Measurements from ENCODE around the gene SPECC1L.

DNA sequence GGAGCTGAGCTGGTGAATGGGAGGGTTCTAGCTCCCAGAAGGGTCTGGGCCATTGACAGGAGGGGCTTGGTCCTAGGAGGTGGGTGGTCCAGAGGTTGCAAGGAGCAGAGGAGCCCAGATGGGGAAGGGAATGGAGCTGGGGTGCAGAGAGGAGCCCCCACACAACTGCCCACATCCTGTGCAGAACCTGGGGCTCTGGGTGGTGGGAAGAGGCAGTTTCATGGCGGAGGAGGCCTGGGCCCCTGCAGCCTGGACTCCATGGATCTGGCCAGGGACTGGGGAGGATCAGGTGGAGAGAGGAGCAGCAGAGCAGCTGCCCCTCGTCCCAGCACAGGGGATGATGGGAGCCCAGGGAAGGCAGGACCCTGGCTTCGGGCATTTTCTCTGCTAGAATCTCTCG, 155.8 kb downstream of the SPECC1L start:
- TF ChIP-seq, protein P1, sequence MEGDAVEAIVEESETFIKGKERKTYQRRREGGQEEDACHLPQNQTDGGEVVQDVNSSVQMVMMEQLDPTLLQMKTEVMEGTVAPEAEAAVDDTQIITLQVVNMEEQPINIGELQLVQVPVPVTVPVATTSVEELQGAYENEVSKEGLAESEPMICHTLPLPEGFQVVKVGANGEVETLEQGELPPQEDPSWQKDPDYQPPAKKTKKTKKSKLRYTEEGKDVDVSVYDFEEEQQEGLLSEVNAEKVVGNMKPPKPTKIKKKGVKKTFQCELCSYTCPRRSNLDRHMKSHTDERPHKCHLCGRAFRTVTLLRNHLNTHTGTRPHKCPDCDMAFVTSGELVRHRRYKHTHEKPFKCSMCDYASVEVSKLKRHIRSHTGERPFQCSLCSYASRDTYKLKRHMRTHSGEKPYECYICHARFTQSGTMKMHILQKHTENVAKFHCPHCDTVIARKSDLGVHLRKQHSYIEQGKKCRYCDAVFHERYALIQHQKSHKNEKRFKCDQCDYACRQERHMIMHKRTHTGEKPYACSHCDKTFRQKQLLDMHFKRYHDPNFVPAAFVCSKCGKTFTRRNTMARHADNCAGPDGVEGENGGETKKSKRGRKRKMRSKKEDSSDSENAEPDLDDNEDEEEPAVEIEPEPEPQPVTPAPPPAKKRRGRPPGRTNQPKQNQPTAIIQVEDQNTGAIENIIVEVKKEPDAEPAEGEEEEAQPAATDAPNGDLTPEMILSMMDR (IDR thresholded peaks at IDR 0.05), result no peak
- TF ChIP-seq POLR2A (IDR thresholded peaks at IDR 0.05), result no peak
